SK-N-SH (cell line): Measurements from ENCODE around the gene PIAS2. TPM values are rescaled to one million over a fixed set of nuclear protein-coding genes. Genes with fewer than 3 reads are reported as not detected.

Experiments used
- CTCF ChIA-PET: fragments of 300-600, 350-600 bp; formaldehyde crosslinking; extraction: SDS; loops from one replicate; lab custom pipeline; 2021; lab: Yijun Ruan, JAX
- POLR2A ChIA-PET: fragments of 350-600 bp; sonication (Branson Sonifier 250); formaldehyde crosslinking; extraction: SDS; loops from one replicate; lab custom pipeline; 2020; ENCODE audit warnings: antibody characterized with exemption, inconsistent platforms; lab: Yijun Ruan, JAX
- DNase-seq: peaks from one replicate; pipeline ENCODE4 v3.0.0; 2012
- H2AFZ ChIP-seq: fragments of 200-600 bp; sonication (generic); 2 replicates; pipeline ENCODE4 v1.8.1; 2016; ENCODE audit warnings: antibody characterized with exemption, mild to moderate bottlenecking, low read depth
- H3F3A ChIP-seq: fragments of 200-600 bp; sonication (generic); replicated peaks from 2 replicates; pipeline ENCODE3; 2016; ENCODE audit warnings: antibody characterized with exemption, mild to moderate bottlenecking; ENCODE audit not compliant: insufficient read depth
- H3K27ac ChIP-seq, 2 experiments: fragments of 200-500 bp in 1 of 2; fragments of 200-600 bp in 1 of 2; sonication (Bioruptor generic) in 1 of 2; sonication (generic), shearing (Covaris generic) in 1 of 2; 2 replicates each; pipeline versions ENCODE4 v1.5.1 to v1.6.1; 2014 to 2016; ENCODE audit warnings: low read depth in 2 of 2, inconsistent platforms in 1 of 2, low read length in 1 of 2, mild to moderate bottlenecking in 1 of 2, mixed read lengths in 1 of 2
- H3K27me3 ChIP-seq: fragments of 200-600 bp; sonication (generic), shearing (Covaris generic); 2 replicates; pipeline ENCODE4 v1.6.1; 2016; ENCODE audit warnings: mixed run types; ENCODE audit not compliant: insufficient read depth
- H3K36me3 ChIP-seq, 2 experiments: fragments of 200-500 bp in 1 of 2; fragments of 200-600 bp in 1 of 2; sonication (Bioruptor generic) in 1 of 2; sonication (generic) in 1 of 2; replicated peaks in 1 of 2; 2 replicates each; pipeline versions ENCODE3 to v1.5.1; 2014 to 2016; ENCODE audit warnings: low read length in 1 of 2, mild to moderate bottlenecking in 1 of 2; ENCODE audit not compliant: insufficient read depth in 2 of 2, control insufficient read depth in 1 of 2
- H3K4me1 ChIP-seq, 2 experiments: fragments of 200-500 bp in 1 of 2; fragments of 200-600 bp in 1 of 2; sonication (Bioruptor generic) in 1 of 2; sonication (generic), shearing (Covaris generic) in 1 of 2; 2 replicates each; pipeline versions ENCODE4 v1.5.1 to v1.6.1; 2014 to 2016; ENCODE audit warnings: low read depth in 1 of 2, low read length in 1 of 2, mixed run types in 1 of 2; ENCODE audit not compliant: insufficient read depth in 2 of 2, control insufficient read depth in 1 of 2
- H3K4me2 ChIP-seq: fragments of 200-600 bp; sonication (generic), shearing (Covaris generic); 2 replicates; pipeline ENCODE4 v1.6.1; 2017; ENCODE audit warnings: mixed run types
- H3K4me3 ChIP-seq, 2 experiments: fragments of 200-500 bp in 1 of 2; fragments of 200-600 bp in 1 of 2; sonication (Bioruptor generic) in 1 of 2; sonication (generic), shearing (Covaris generic) in 1 of 2; 2 replicates each; pipeline versions ENCODE4 v1.5.1 to v1.8.1; 2014 to 2016; ENCODE audit warnings: low read depth in 2 of 2, inconsistent platforms in 1 of 2, low read length in 1 of 2, mild to moderate bottlenecking in 1 of 2, mixed read lengths in 1 of 2, moderate library complexity in 1 of 2
- H3K79me2 ChIP-seq: fragments of 200-600 bp; sonication (generic); 2 replicates; pipeline ENCODE4 v1.8.1; 2017; ENCODE audit warnings: mild to moderate bottlenecking; ENCODE audit not compliant: insufficient read depth
- H3K9ac ChIP-seq: fragments of 200-600 bp; sonication (generic); 2 replicates; pipeline ENCODE4 v1.6.1; 2017; ENCODE audit warnings: mixed run types
- H3K9me2 ChIP-seq: fragments of 200-600 bp; sonication (generic); 2 replicates; pipeline ENCODE4 v1.6.1; 2017; ENCODE audit warnings: mixed run types
- H3K9me3 ChIP-seq: fragments of 200-600 bp; sonication (generic); 2 replicates; pipeline ENCODE4 v1.6.1; 2017; ENCODE audit warnings: mixed run types, mild to moderate bottlenecking, moderate library complexity
- H4K20me1 ChIP-seq: fragments of 200-600 bp; sonication (generic); 2 replicates; pipeline ENCODE4 v1.6.1; 2017; ENCODE audit warnings: mild to moderate bottlenecking, mixed run types; ENCODE audit not compliant: insufficient read depth
- CHD2 ChIP-seq: fragments of 150-350 bp; IDR thresholded peaks from 2 replicates; pipeline ENCODE4 v1.6.1; 2018; ENCODE audit warnings: low read length; ENCODE audit not compliant: partially characterized antibody
- ELF1 ChIP-seq: IDR thresholded peaks from 2 replicates; pipeline ENCODE4 v1.4.0; 2012
- FOXM1 ChIP-seq: IDR thresholded peaks from 2 replicates; pipeline ENCODE4 v1.4.0; 2012; ENCODE audit warnings: low read depth, mild to moderate bottlenecking
- GABPA ChIP-seq: IDR thresholded peaks from 2 replicates; pipeline ENCODE4 v1.4.0; 2012; ENCODE audit warnings: low read depth, mild to moderate bottlenecking
- GATA2 ChIP-seq: sonication (generic); formaldehyde crosslinking; IDR thresholded peaks from 2 replicates; pipeline ENCODE4 v1.5.0; 2020; ENCODE audit warnings: mild to moderate bottlenecking, missing genetic modification reagents
- JUND ChIP-seq: IDR thresholded peaks from 2 replicates; pipeline ENCODE4 v1.4.0; 2012
- NFIC ChIP-seq: IDR thresholded peaks from 2 replicates; pipeline ENCODE4 v1.4.0; 2012; ENCODE audit warnings: borderline replicate concordance
- RAD21 ChIP-seq: IDR thresholded peaks from 2 replicates; pipeline ENCODE4 v1.6.1; 2012; ENCODE audit warnings: mild to moderate bottlenecking, low read length
- RFX5 ChIP-seq: IDR thresholded peaks from 2 replicates; pipeline ENCODE4 v1.6.1; 2012; ENCODE audit warnings: mild to moderate bottlenecking, improper control_type of control experiment, low read length
- RXRA ChIP-seq: IDR thresholded peaks from 2 replicates; pipeline ENCODE4 v1.4.0; 2012; ENCODE audit warnings: low read depth, mild to moderate bottlenecking, borderline replicate concordance
- TEAD4 ChIP-seq: IDR thresholded peaks from 2 replicates; pipeline ENCODE4 v1.4.0; 2012; ENCODE audit warnings: mild to moderate bottlenecking, borderline replicate concordance; ENCODE audit not compliant: insufficient read depth
- WGBS: methylation state at CpG from one replicate; pipeline ENCODE4 v1.1.6; 2017; ENCODE audit warnings: low lambda C conversion rate; 5-methylcytosine and 5-hydroxymethylcytosine counted together
- polyA plus RNA-seq, 3 experiments: library from polyadenylated mRNA; depleted of rRNA; stranded (reverse); fragments of >200 nt; gene quantifications; 2 replicates each; pipeline ENCODE4 v1.2.3, GENCODE V29; 2012
- TF ChIP-seq, protein P1 (sequence below): fragments of 200-600 bp; sonication (generic); IDR thresholded peaks from 2 replicates; pipeline ENCODE4 v1.6.1; 2017; ENCODE audit warnings: antibody characterized with exemption, mild to moderate bottlenecking, moderate library complexity
- TF ChIP-seq, protein P2 (sequence below): IDR thresholded peaks from 2 replicates; pipeline ENCODE4 v1.4.0; 2012; ENCODE audit warnings: low read depth, borderline replicate concordance
- TF ChIP-seq, protein P3 (sequence below): fragments of 150-350 bp; IDR thresholded peaks from 2 replicates; pipeline ENCODE4 v1.6.1; 2016; ENCODE audit warnings: mild to moderate bottlenecking, low read depth, low read length
- TF ChIP-seq, protein P4 (sequence below): IDR thresholded peaks from 2 replicates; pipeline ENCODE4 v1.6.1; 2012; ENCODE audit warnings: mild to moderate bottlenecking, low read depth, low read length, moderate library complexity

PIAS2 gene
- polyA plus RNA-seq, 1 of the 3 experiments (the other 2 are of a cell fraction) = 9.0 TPM

DNA sequence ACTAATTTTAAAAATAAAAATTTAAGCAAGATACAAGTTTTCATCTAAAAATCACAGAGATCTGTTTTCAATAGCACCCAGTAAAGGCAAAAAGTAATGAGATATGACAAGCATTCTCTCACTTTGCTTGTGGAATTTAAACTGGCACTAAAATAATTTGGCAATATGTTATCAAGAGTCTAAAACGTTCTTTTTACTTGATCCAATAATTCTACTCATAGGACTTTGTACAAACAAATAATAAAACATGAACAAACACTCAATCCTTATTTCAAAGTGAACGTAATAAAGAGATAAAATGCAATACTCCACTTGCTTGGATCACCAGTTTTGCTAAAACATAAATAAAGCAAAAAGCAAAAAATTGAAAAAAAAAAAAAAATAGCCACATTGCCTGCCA lies 30.4 kb downstream of the PIAS2 start:
- no peak overlapping the region for H3K4me2 ChIP-seq
- H3K4me3 ChIP-seq = no peak overlapping the region
- no peaks in the 10 kb centered on the region for H3K4me1 ChIP-seq
- ChIA-PET POLR2A (no interaction called here), CTCF (no interaction called here)
- H3K79me2 ChIP-seq = peaks cover 46% of the 10 kb centered on the region
- 87% methylated on average over 2 of the region's 2 CpGs for WGBS
- no peak overlapping the region for H3K9ac ChIP-seq
- DNase-seq = no peak
- TF ChIP-seq NFIC (no peak), TEAD4 (no peak)
- H2AFZ ChIP-seq = no peak overlapping the region
- no peak overlapping the region for H3K27ac ChIP-seq
- H3K36me3 ChIP-seq = peaks cover 15 to 40% of the 10 kb centered on the region in 2 experiments
- H3K27me3 ChIP-seq = no peaks in the 10 kb centered on the region
- no peaks in the 10 kb centered on the region for H3F3A ChIP-seq
- H3K9me3 ChIP-seq = peaks cover 15% of the 10 kb centered on the region
- no peaks in the 10 kb centered on the region for H4K20me1 ChIP-seq
- no peaks in the 10 kb centered on the region for H3K9me2 ChIP-seq

DNA sequence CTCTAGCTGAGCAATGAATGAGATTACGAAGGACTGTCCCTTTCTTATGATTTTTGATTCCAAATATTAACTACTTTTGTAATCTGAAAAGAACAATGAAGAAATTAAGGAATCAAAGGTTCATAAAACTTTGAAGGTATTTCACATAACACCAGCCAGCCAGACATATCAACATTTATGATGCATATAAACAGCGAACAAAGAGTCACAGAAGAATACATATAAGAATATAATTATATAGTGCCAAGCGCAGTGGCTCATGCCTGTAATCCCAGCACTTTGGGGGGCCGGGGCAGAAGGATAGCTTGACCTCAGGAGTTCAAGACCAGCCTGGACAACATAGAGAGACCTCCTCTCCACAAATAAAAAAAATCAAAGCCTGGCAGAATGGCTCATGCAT lies 34.1 kb downstream of the PIAS2 start:
- Histone ChIP-seq H2AFZ (no peak overlapping the region), H3K4me2 (no peak overlapping the region), H3K79me2 (peaks cover 63% of the 10 kb centered on the region), H3K9me2 (no peaks in the 10 kb centered on the region), H3K9ac (no peak overlapping the region), H3K36me3 (peaks cover 0 to 25% of the 10 kb centered on the region in 2 experiments), H3K4me3 (no peak overlapping the region), H3K27me3 (no peaks in the 10 kb centered on the region), H3K9me3 (peaks cover 18% of the 10 kb centered on the region), H3K27ac (no peak overlapping the region), H3F3A (no peaks in the 10 kb centered on the region), H3K4me1 (no peaks in the 10 kb centered on the region), H4K20me1 (no peaks in the 10 kb centered on the region)
- no peak for DNase-seq
- POLR2A ChIA-PET = no interaction called here
- CTCF ChIA-PET = interaction anchor here (1.5 kb wide), 1 partner anchor 13 kb away, joined by 4 read pairs; no protein-coding TSS in a partner anchor
- 97% methylated on average over 4 of the region's 4 CpGs for WGBS
- TF ChIP-seq FOXM1 (no peak), GATA2 (CRISPR knock-in tag) (no peak), JUND (no peak), GABPA (no peak), CHD2 (no peak), RFX5 (no peak), RXRA (no peak), RAD21 (no peak), ELF1 (no peak)
- TF ChIP-seq, protein P1, sequence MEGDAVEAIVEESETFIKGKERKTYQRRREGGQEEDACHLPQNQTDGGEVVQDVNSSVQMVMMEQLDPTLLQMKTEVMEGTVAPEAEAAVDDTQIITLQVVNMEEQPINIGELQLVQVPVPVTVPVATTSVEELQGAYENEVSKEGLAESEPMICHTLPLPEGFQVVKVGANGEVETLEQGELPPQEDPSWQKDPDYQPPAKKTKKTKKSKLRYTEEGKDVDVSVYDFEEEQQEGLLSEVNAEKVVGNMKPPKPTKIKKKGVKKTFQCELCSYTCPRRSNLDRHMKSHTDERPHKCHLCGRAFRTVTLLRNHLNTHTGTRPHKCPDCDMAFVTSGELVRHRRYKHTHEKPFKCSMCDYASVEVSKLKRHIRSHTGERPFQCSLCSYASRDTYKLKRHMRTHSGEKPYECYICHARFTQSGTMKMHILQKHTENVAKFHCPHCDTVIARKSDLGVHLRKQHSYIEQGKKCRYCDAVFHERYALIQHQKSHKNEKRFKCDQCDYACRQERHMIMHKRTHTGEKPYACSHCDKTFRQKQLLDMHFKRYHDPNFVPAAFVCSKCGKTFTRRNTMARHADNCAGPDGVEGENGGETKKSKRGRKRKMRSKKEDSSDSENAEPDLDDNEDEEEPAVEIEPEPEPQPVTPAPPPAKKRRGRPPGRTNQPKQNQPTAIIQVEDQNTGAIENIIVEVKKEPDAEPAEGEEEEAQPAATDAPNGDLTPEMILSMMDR = no peak
- TF ChIP-seq, protein P2, sequence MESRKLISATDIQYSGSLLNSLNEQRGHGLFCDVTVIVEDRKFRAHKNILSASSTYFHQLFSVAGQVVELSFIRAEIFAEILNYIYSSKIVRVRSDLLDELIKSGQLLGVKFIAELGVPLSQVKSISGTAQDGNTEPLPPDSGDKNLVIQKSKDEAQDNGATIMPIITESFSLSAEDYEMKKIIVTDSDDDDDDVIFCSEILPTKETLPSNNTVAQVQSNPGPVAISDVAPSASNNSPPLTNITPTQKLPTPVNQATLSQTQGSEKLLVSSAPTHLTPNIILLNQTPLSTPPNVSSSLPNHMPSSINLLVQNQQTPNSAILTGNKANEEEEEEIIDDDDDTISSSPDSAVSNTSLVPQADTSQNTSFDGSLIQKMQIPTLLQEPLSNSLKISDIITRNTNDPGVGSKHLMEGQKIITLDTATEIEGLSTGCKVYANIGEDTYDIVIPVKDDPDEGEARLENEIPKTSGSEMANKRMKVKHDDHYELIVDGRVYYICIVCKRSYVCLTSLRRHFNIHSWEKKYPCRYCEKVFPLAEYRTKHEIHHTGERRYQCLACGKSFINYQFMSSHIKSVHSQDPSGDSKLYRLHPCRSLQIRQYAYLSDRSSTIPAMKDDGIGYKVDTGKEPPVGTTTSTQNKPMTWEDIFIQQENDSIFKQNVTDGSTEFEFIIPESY = no peak
- TF ChIP-seq, protein P3, sequence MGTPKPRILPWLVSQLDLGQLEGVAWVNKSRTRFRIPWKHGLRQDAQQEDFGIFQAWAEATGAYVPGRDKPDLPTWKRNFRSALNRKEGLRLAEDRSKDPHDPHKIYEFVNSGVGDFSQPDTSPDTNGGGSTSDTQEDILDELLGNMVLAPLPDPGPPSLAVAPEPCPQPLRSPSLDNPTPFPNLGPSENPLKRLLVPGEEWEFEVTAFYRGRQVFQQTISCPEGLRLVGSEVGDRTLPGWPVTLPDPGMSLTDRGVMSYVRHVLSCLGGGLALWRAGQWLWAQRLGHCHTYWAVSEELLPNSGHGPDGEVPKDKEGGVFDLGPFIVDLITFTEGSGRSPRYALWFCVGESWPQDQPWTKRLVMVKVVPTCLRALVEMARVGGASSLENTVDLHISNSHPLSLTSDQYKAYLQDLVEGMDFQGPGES = no peak
- TF ChIP-seq, protein P4, sequence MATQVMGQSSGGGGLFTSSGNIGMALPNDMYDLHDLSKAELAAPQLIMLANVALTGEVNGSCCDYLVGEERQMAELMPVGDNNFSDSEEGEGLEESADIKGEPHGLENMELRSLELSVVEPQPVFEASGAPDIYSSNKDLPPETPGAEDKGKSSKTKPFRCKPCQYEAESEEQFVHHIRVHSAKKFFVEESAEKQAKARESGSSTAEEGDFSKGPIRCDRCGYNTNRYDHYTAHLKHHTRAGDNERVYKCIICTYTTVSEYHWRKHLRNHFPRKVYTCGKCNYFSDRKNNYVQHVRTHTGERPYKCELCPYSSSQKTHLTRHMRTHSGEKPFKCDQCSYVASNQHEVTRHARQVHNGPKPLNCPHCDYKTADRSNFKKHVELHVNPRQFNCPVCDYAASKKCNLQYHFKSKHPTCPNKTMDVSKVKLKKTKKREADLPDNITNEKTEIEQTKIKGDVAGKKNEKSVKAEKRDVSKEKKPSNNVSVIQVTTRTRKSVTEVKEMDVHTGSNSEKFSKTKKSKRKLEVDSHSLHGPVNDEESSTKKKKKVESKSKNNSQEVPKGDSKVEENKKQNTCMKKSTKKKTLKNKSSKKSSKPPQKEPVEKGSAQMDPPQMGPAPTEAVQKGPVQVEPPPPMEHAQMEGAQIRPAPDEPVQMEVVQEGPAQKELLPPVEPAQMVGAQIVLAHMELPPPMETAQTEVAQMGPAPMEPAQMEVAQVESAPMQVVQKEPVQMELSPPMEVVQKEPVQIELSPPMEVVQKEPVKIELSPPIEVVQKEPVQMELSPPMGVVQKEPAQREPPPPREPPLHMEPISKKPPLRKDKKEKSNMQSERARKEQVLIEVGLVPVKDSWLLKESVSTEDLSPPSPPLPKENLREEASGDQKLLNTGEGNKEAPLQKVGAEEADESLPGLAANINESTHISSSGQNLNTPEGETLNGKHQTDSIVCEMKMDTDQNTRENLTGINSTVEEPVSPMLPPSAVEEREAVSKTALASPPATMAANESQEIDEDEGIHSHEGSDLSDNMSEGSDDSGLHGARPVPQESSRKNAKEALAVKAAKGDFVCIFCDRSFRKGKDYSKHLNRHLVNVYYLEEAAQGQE = no peak
